Measurements from ENCODE around the gene HSF2BP. TPM values are rescaled to one million over a fixed set of nuclear protein-coding genes. Genes with fewer than 3 reads are reported as not detected.

The HSF2BP gene
- total RNA-seq, 4 donors from 2014 or later, result 0.35 to 0.67 TPM; not detected in 2

DNA sequence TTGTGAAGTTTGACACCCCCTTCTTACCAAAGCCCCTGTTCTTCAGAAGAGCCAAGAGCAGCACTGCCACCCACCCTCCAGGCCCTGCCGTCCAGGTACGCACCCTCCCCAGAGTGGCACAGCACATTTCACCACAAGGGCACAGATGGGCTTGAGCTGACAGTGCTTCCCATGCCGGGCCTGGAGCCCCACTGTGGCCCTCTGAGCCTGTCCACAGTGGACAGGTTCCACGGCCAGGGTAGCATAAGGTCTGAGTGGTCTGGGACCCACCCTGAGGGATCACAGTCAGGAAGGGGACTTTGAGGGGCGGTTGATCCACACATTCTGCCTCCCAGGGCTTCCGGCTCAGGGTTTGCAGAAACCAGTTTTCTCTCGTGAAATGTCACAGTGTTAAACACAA, 31.1 kb upstream of the HSF2BP start:
- no peaks in the 10 kb centered on the region for H3K4me1 ChIP-seq
- TF ChIP-seq, protein P1, sequence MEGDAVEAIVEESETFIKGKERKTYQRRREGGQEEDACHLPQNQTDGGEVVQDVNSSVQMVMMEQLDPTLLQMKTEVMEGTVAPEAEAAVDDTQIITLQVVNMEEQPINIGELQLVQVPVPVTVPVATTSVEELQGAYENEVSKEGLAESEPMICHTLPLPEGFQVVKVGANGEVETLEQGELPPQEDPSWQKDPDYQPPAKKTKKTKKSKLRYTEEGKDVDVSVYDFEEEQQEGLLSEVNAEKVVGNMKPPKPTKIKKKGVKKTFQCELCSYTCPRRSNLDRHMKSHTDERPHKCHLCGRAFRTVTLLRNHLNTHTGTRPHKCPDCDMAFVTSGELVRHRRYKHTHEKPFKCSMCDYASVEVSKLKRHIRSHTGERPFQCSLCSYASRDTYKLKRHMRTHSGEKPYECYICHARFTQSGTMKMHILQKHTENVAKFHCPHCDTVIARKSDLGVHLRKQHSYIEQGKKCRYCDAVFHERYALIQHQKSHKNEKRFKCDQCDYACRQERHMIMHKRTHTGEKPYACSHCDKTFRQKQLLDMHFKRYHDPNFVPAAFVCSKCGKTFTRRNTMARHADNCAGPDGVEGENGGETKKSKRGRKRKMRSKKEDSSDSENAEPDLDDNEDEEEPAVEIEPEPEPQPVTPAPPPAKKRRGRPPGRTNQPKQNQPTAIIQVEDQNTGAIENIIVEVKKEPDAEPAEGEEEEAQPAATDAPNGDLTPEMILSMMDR (IDR thresholded peaks at IDR 0.05), result no peak
- TF ChIP-seq POLR2A (IDR thresholded peaks at IDR 0.05), result no peak
- H3K36me3 ChIP-seq, result peaks cover 0 to 94% (median 2%) of the 10 kb centered on the region in 3 donors
- no peaks in the 10 kb centered on the region for H3K9me3 ChIP-seq
- DNase-seq, result no peak
- H3K27me3 ChIP-seq, result no peaks in the 10 kb centered on the region
- no peak overlapping the region for H3K4me3 ChIP-seq
- H3K27ac ChIP-seq, result no peak overlapping the region

DNA sequence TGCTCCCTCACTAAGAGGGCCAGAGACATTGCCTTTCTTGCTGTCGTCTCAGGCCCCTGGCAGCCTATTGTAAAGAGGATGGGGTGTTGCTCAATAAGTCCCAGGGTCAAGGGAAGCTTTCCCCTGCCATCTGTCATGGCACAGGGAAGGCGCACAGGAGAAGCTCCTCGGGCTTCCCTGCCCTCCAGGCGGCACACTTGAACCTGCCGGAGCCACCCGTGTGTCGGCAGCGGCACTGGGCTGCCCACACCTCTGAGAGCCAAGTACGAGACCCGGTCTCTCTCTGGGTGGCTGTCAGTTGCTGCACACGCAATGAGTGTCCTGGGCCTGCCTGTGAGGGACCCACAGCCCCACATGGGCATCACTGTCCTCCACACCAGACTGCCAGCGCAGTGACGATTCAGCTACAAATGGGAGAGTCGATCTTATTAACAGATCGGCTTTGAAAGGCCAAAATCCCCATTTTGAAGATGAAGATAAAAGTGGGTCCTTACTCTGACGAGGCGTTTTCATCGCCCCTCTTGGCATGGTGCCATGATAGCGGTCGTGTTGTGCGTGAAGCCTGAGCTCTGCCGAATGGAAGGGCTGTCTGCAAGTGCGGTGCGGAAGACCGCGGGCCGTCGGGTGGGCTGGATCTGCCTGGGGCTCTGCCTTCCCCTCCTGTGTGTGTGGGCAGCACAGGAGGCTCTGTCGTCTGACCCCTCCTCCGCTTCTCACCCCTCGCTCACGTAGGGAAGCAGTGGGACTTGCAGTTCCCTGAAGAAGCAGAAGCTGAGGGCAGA, 30.5 kb upstream of the HSF2BP start:
- H3K4me3 ChIP-seq, result no peak overlapping the region
- no peak overlapping the region for H3K27ac ChIP-seq
- H3K27me3 ChIP-seq, result no peaks in the 10 kb centered on the region
- TF ChIP-seq, protein P1 (IDR thresholded peaks at IDR 0.05), result no peak
- no peak for TF ChIP-seq POLR2A (IDR thresholded peaks at IDR 0.05)
- no peaks in the 10 kb centered on the region for H3K4me1 ChIP-seq
- H3K9me3 ChIP-seq, result no peaks in the 10 kb centered on the region
- no peak for DNase-seq
- peaks cover 0 to 99% (median 2%) of the 10 kb centered on the region in 3 donors for H3K36me3 ChIP-seq

DNA sequence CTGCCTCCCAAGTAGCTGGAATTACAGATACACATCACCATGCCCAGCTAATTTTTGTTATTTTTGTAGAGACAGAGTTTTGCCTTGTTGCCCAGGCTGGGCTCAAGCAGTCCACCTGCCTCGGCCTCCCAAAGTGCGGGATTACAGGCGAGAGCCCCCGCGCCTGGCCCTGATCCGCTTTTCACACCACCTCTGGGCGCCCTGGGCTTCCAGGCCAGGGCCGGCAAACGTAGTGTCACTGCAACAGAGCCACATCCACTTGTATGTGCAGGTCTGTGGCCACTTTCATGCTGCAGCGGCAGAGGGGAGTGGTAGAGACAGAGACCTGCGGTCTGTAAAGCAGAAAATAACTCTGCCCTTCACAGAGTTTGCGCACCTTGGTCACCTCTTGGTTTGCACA, 29.6 kb upstream of the HSF2BP start:
- no peak overlapping the region for H3K4me3 ChIP-seq
- H3K36me3 ChIP-seq, result peaks cover 0 to 99% (median 2%) of the 10 kb centered on the region in 3 donors
- no peaks in the 10 kb centered on the region for H3K27me3 ChIP-seq
- H3K4me1 ChIP-seq, result no peaks in the 10 kb centered on the region
- no peak for TF ChIP-seq POLR2A (IDR thresholded peaks at IDR 0.05)
- TF ChIP-seq, protein P1 (IDR thresholded peaks at IDR 0.05), result no peak
- H3K9me3 ChIP-seq, result no peaks in the 10 kb centered on the region
- H3K27ac ChIP-seq, result no peak overlapping the region
- DNase-seq, result no peak

DNA sequence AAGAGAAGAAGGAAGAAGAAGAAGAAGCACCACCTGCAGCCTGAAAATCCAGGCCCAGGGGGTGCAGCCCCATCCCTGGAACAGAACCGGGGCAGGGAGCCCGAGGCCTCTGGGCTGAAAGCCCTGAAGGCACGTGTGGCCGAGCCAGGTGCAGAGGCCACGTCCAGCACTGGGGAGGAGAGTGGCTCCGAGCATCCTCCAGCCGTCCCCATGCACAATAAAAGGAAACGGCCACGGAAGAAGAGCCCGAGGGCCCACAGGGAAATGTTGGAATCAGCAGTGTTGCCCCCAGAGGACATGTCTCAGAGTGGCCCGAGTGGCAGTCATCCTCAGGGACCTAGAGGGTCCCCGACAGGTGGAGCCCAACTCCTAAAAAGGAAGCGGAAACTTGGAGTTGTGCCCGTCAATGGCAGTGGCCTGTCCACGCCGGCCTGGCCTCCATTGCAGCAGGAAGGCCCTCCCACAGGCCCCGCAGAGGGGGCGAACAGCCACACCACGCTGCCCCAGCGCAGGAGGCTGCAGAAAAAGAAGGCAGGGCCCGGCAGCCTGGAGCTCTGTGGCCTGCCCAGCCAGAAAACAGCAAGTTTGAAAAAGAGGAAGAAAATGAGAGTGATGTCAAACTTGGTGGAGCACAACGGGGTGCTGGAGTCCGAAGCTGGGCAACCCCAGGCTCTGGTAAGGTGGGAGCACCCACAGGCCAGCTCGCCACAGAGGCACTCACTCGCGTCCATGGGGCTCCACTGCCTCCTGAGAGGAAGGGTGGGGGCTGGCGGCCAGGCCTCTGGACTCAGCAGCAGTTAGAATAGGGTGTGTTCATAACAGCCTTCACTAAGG, 28.5 kb upstream of the HSF2BP start:
- Histone ChIP-seq H3K27ac (no peak overlapping the region), H3K4me1 (no peaks in the 10 kb centered on the region), H3K27me3 (no peaks in the 10 kb centered on the region), H3K36me3 (peaks cover 0 to 100% (median 2%) of the 10 kb centered on the region in 3 donors), H3K4me3 (no peak overlapping the region), H3K9me3 (no peaks in the 10 kb centered on the region)
- no peak for TF ChIP-seq POLR2A (IDR thresholded peaks at IDR 0.05)
- TF ChIP-seq, protein P1 (IDR thresholded peaks at IDR 0.05), result no peak
- DNase-seq, result peak in 1 of 3 donors; percentile 20

DNA sequence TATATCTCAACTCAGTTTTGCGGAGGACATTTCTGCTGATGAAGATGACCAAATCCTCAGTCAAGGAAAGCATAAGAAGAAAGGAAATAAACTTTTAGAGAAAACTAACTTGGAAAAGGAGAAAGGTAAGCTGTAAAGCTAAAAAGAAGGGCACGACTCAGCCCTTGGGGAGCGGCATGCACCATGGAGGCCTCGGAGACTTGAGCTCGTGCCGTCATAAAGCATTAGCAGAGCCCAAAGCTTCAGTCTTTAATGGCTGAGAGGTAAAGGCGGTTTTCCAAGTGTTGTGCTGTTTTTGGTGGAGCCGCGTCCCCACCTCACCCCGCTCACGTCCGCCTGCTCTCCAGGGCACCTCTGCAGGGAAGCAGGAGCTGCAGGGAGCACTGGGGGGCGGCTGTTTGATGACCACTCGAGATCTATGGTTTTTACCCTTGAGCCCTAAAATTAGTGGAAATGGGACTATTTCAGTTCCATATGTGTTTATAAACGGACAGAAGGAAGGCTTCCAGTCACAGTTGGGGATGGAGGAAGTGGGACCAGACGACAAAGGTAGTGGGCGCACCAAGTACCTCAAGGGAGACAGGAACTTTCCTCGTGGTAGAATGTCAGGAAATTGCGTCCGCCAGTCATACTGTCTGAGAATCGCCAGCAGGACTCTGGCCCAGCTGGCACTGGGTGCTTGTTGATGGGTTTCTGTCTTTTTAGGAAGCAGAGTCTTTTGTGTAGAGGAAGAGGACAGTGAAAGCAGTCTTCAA, 27.7 kb upstream of the HSF2BP start:
- no peak for DNase-seq
- Histone ChIP-seq H3K9me3 (no peaks in the 10 kb centered on the region), H3K4me3 (no peak overlapping the region), H3K4me1 (no peaks in the 10 kb centered on the region), H3K27me3 (no peaks in the 10 kb centered on the region), H3K36me3 (peaks cover 0 to 100% (median 2%) of the 10 kb centered on the region in 3 donors), H3K27ac (no peak overlapping the region)
- no peak for TF ChIP-seq POLR2A (IDR thresholded peaks at IDR 0.05)
- TF ChIP-seq, protein P1 (IDR thresholded peaks at IDR 0.05), result no peak
